A673 (cell line): Measurements from ENCODE around the gene CHAD. TPM values are rescaled to one million over a fixed set of nuclear protein-coding genes. Genes with fewer than 3 reads are reported as not detected.

Source experiments
- BruUV-seq: library from RNA; stranded (reverse); fragments of 400-500 nt; replicated peaks from 2 replicates; lab custom pipeline; 2021; lab: Mats Ljungman, UMichigan
- CTCF ChIA-PET: fragments of 300-600 bp; sonication (Branson Sonifier 250); formaldehyde crosslinking; loops from one replicate; lab custom pipeline; 2022; ENCODE audit warnings: antibody characterized with exemption; lab: Charles Lee
- POLR2A ChIA-PET: fragments of 300-600 bp; sonication (Branson Sonifier 250); formaldehyde crosslinking; loops from one replicate; lab custom pipeline; 2022; ENCODE audit warnings: antibody characterized with exemption; ENCODE audit not compliant: low non-redundant PET; lab: Charles Lee
- DNase-seq: peaks from one replicate; pipeline ENCODE4 v3.0.0-alpha.2; 2015; ENCODE audit warnings: low spot score
- H3K27ac ChIP-seq: fragments of 200-600 bp; sonication (generic); 2 replicates; pipeline ENCODE4 v1.5.1; 2016; ENCODE audit warnings: mixed run types, low read depth, mild to moderate bottlenecking, mixed read lengths, antibody characterized with exemption, low read length; ENCODE audit not compliant: poor library complexity, severe bottlenecking
- H3K27me3 ChIP-seq: fragments of 200-600 bp; sonication (generic); replicated peaks from 2 replicates; pipeline ENCODE4 v1.6.1; 2017; ENCODE audit warnings: mixed run types, low read depth, mild to moderate bottlenecking, mixed read lengths, antibody characterized with exemption, low read length; ENCODE audit not compliant: insufficient read depth, poor library complexity
- H3K36me3 ChIP-seq: fragments of 200-600 bp; sonication (generic); 2 replicates; pipeline ENCODE4 v1.6.1; 2016; ENCODE audit warnings: mixed run types, mild to moderate bottlenecking, mixed read lengths, antibody characterized with exemption, low read length; ENCODE audit not compliant: insufficient read depth, poor library complexity, severe bottlenecking
- H3K4me1 ChIP-seq: fragments of 200-600 bp; sonication (generic); 2 replicates; pipeline ENCODE4 v1.6.1; 2017; ENCODE audit warnings: mixed run types, mild to moderate bottlenecking, mixed read lengths, antibody characterized with exemption, low read length; ENCODE audit not compliant: insufficient read depth, poor library complexity, severe bottlenecking
- H3K4me3 ChIP-seq: fragments of 200-600 bp; sonication (generic); 2 replicates; pipeline ENCODE4 v1.5.1; 2016; ENCODE audit warnings: low read depth, mixed run types, mild to moderate bottlenecking, mixed read lengths, low read length; ENCODE audit not compliant: poor library complexity, severe bottlenecking
- H3K9me3 ChIP-seq: fragments of 200-600 bp; sonication (generic); 2 replicates; pipeline ENCODE4 v1.6.1; 2016; ENCODE audit warnings: mixed run types, low read depth, mild to moderate bottlenecking, mixed read lengths, antibody characterized with exemption, low read length; ENCODE audit not compliant: poor library complexity, severe bottlenecking
- CTCF ChIP-seq: fragments of 300-800, 200-600 bp; sonication (generic); conservative IDR thresholded peaks from 2 replicates; pipeline ENCODE4 v1.5.1; 2017; ENCODE audit warnings: low read depth, mild to moderate bottlenecking, antibody characterized with exemption, low read length, moderate library complexity, mixed read lengths
- EZH2 ChIP-seq: fragments of 200-600 bp; sonication (generic); IDR thresholded peaks from 2 replicates; pipeline ENCODE4 v1.6.1; 2017; ENCODE audit warnings: borderline replicate concordance, low read depth, mild to moderate bottlenecking, mixed read lengths, antibody characterized with exemption, low read length; ENCODE audit not compliant: poor library complexity, severe bottlenecking
- intact Hi-C: fragments of 100-400 bp; cut with micrococcal nuclease; formaldehyde crosslinking; loops from one replicate; pipeline ENCODE4 v1.10.0; 2022; ENCODE audit not compliant: unreplicated experiment
- total RNA-seq: library from RNA; stranded (reverse); gene quantifications from 2 replicates; pipeline ENCODE4 v1.2.3, GENCODE V29; 2021

CHAD gene
- total RNA-seq, 1 experiment from 2014 or later: not detected

GRCh38 chr17:50414808-50415207 lies 53.9 kb downstream of the CHAD start:
- Histone ChIP-seq H3K4me3 (no peak overlapping the region), H3K27ac (no peak overlapping the region), H3K4me1 (no peaks in the 10 kb centered on the region), H3K27me3 (no peaks in the 10 kb centered on the region), H3K36me3 (no peaks in the 10 kb centered on the region), H3K9me3 (no peaks in the 10 kb centered on the region)
- CTCF ChIA-PET: no interaction called here
- BruUV-seq: no TSS peak
- TF ChIP-seq CTCF: no peak
- TF ChIP-seq EZH2: no peak
- POLR2A ChIA-PET: no interaction called here
- no peak for DNase-seq
- intact Hi-C loops: no loop called here

Other genes with a start within 250 kb of the CHAD start
- gene TMEM92, start 194.4 kb downstream of the CHAD start, total RNA-seq: 0.19 TPM in 1 of 2 replicates, not detected in the other
- gene XYLT2, start 122.8 kb downstream of the CHAD start, total RNA-seq: 15.8 and 23.1 TPM in 2 replicates
- 85.6 and 89.4 TPM in 2 replicates for gene MRPL27, start 95.7 kb downstream of the CHAD start, total RNA-seq
- gene EME1, start 95.7 kb downstream of the CHAD start, total RNA-seq: 31.9 and 44.0 TPM in 2 replicates
- 177 and 178 TPM in 2 replicates for gene LRRC59, start 71.4 kb downstream of the CHAD start, total RNA-seq
- 4.1 and 9.2 TPM in 2 replicates for gene ACSF2, start 42.7 kb downstream of the CHAD start, total RNA-seq
- gene RSAD1, start 10.0 kb upstream of the CHAD start, total RNA-seq: 44.3 and 48.4 TPM in 2 replicates
- gene MYCBPAP, start 39.6 kb upstream of the CHAD start, total RNA-seq: 0.92 and 1.2 TPM in 2 replicates
- 0.09 TPM in 1 of 2 replicates, not detected in the other for gene EPN3, start 63.9 kb upstream of the CHAD start, total RNA-seq
- 11.1 and 16.5 TPM in 2 replicates for gene SPATA20, start 78.3 kb upstream of the CHAD start, total RNA-seq
- gene CACNA1G, start 91.8 kb upstream of the CHAD start, total RNA-seq: 7.1 and 10.8 TPM in 2 replicates
- 0.56 and 1.2 TPM in 2 replicates for gene ABCC3, start 166.0 kb upstream of the CHAD start, total RNA-seq
- 54.2 and 61.3 TPM in 2 replicates for gene ANKRD40, start 239.0 kb upstream of the CHAD start, total RNA-seq